Measurements from ENCODE around the gene BCAS3. TPM values are rescaled to one million over a fixed set of nuclear protein-coding genes. Genes with fewer than 3 reads are reported as not detected.

The BCAS3 gene
- total RNA-seq, 4 donors from 2014 or later, result 20.7 to 76.3 (median 39.8) TPM

GRCh38 chr17:61261001-61261637 is 583.5 kb downstream of the BCAS3 start:
- DNase-seq, result no peak
- Histone ChIP-seq H3K27ac (peak overlapping the region in 3 of 4 donors; percentile 1 to 44 (median 22)), H3K4me3 (no peak overlapping the region), H3K4me1 (peaks cover 0 to 4% (median 0%) of the 10 kb centered on the region in 4 donors), H3K9me3 (no peaks in the 10 kb centered on the region), H3K36me3 (no peaks in the 10 kb centered on the region), H3K27me3 (peaks cover 3% of the 10 kb centered on the region)
- TF ChIP-seq CTCF (IDR thresholded peaks at IDR 0.05), result no peak
- TF ChIP-seq POLR2A (IDR thresholded peaks at IDR 0.05), result no peak
- TF ChIP-seq POLR2AphosphoS5 (IDR thresholded peaks at IDR 0.05), result no peak
- no peak for TF ChIP-seq EP300 (IDR thresholded peaks at IDR 0.05; ENCODE audit: low read depth)
- in situ Hi-C loops (cut with MboI; ENCODE audit: low pct_ligation_motif_present in 1 of 4, low pct_unique_long_range_greater_than_20kb in 1 of 4, low sequenced_read_pairs in 3 of 4), result no loop called here
- intact Hi-C loops (cut with DNase I; ENCODE audit: low total_unique reads), result no loop called here
- 72 to 79% methylated on average over 6 of the region's 6 CpGs for WGBS, 2 donors (ENCODE audit: low coverage in 1 of 2)

GRCh38 chr17:61265397-61265796 is 587.7 kb downstream of the BCAS3 start:
- Histone ChIP-seq H3K4me3 (no peak overlapping the region), H3K27me3 (no peaks in the 10 kb centered on the region), H3K36me3 (no peaks in the 10 kb centered on the region), H3K4me1 (no peaks in the 10 kb centered on the region), H3K9me3 (no peaks in the 10 kb centered on the region), H3K27ac (no peak overlapping the region)
- in situ Hi-C loops (cut with MboI; ENCODE audit: low pct_ligation_motif_present in 1 of 4, low pct_unique_long_range_greater_than_20kb in 1 of 4, low sequenced_read_pairs in 3 of 4), result no loop called here
- no peak for TF ChIP-seq POLR2AphosphoS5 (IDR thresholded peaks at IDR 0.05)
- TF ChIP-seq CTCF (IDR thresholded peaks at IDR 0.05), result no peak
- no peak for TF ChIP-seq POLR2A (IDR thresholded peaks at IDR 0.05)
- no peak for TF ChIP-seq EP300 (IDR thresholded peaks at IDR 0.05; ENCODE audit: low read depth)
- DNase-seq, result no peak
- 81 to 85% methylated on average over 2 of the region's 2 CpGs for WGBS, 2 donors (ENCODE audit: low coverage in 1 of 2)
- intact Hi-C loops (cut with DNase I; ENCODE audit: low total_unique reads), result no loop called here

GRCh38 chr17:61267847-61268246 is 590.2 kb downstream of the BCAS3 start:
- in situ Hi-C loops (cut with MboI; ENCODE audit: low pct_ligation_motif_present in 1 of 4, low pct_unique_long_range_greater_than_20kb in 1 of 4, low sequenced_read_pairs in 3 of 4), result no loop called here
- Histone ChIP-seq H3K27me3 (no peaks in the 10 kb centered on the region), H3K4me1 (no peaks in the 10 kb centered on the region), H3K4me3 (no peak overlapping the region), H3K36me3 (no peaks in the 10 kb centered on the region), H3K27ac (no peak overlapping the region), H3K9me3 (no peaks in the 10 kb centered on the region)
- no peak for DNase-seq
- TF ChIP-seq CTCF (IDR thresholded peaks at IDR 0.05) (no peak), EP300 (IDR thresholded peaks at IDR 0.05; ENCODE audit: low read depth) (no peak), POLR2AphosphoS5 (IDR thresholded peaks at IDR 0.05) (no peak), POLR2A (IDR thresholded peaks at IDR 0.05) (no peak)
- WGBS, 2 donors (ENCODE audit: low coverage in 1 of 2), result 80 to 91% methylated on average over 1 to 5 of the region's 5 CpGs
- intact Hi-C loops (cut with DNase I; ENCODE audit: low total_unique reads), result no loop called here

- Histone ChIP-seq H3K9me3 (no peaks in the 10 kb centered on the region), H3K4me3 (no peak overlapping the region), H3K36me3 (no peaks in the 10 kb centered on the region), H3K27me3 (no peaks in the 10 kb centered on the region), H3K4me1 (no peaks in the 10 kb centered on the region), H3K27ac (no peak overlapping the region)
- WGBS, 2 donors (ENCODE audit: low coverage in 1 of 2), result 90 to 94% methylated on average over 2 to 5 of the region's 5 CpGs
- DNase-seq, result no peak
- intact Hi-C loops (cut with DNase I; ENCODE audit: low total_unique reads) (no loop called here), in situ Hi-C loops (cut with MboI; ENCODE audit: low pct_ligation_motif_present in 1 of 4, low pct_unique_long_range_greater_than_20kb in 1 of 4, low sequenced_read_pairs in 3 of 4) (no loop called here)
- TF ChIP-seq CTCF (IDR thresholded peaks at IDR 0.05) (no peak), POLR2AphosphoS5 (IDR thresholded peaks at IDR 0.05) (no peak), POLR2A (IDR thresholded peaks at IDR 0.05) (no peak), EP300 (IDR thresholded peaks at IDR 0.05; ENCODE audit: low read depth) (no peak)
Measured at GRCh38 chr17:61275395-61275794, 597.7 kb downstream of the BCAS3 start.

All from transverse colon (tissue), 4 donors.